ENCODE data around the gene EGFL7.

EGFL7 gene

GRCh38 chr9:136686794-136687711, 24.3 kb downstream of the EGFL7 start, which contains the start of gene AGPAT2:
Gene AGPAT2, minus strand, starts transcription at chr9:136687457. Its CDS starts 100 bp downstream, at chr9:136687357.
- DNase-seq (ENCODE audit: low spot score): no peak

- DNase-seq (ENCODE audit: low spot score): no peak
These were observed 25.1 kb downstream of the EGFL7 start for GRCh38 chr9:136687721-136688223.

- DNase-seq (ENCODE audit: low spot score): no peak
These were observed 25.8 kb downstream of the EGFL7 start for GRCh38 chr9:136688274-136689107.

- DNase-seq (ENCODE audit: low spot score): no peak
These were observed 26.4 kb downstream of the EGFL7 start for GRCh38 chr9:136689108-136689460.

GRCh38 chr9:136690104-136690805, 27.5 kb downstream of the EGFL7 start:
- DNase-seq (ENCODE audit: low spot score): no peak

GRCh38 chr9:136690806-136691261, 28.1 kb downstream of the EGFL7 start:
- no peak for DNase-seq (ENCODE audit: low spot score)

- no peak for DNase-seq (ENCODE audit: low spot score)
These were observed 28.8 kb downstream of the EGFL7 start for GRCh38 chr9:136691316-136692184.

- no peak for DNase-seq (ENCODE audit: low spot score)
These were observed 29.7 kb downstream of the EGFL7 start for GRCh38 chr9:136692185-136693134.

GRCh38 chr9:136693135-136693489, 30.4 kb downstream of the EGFL7 start:
- no peak for DNase-seq (ENCODE audit: low spot score)

GRCh38 chr9:136693490-136694162, 30.9 kb downstream of the EGFL7 start:
- peak; percentile 13 for DNase-seq (ENCODE audit: low spot score)

GRCh38 chr9:136694163-136694871, 31.6 kb downstream of the EGFL7 start:
- DNase-seq (ENCODE audit: low spot score): peak; percentile 23

GRCh38 chr9:136694872-136695247, 32.1 kb downstream of the EGFL7 start:
- DNase-seq (ENCODE audit: low spot score): no peak

- DNase-seq (ENCODE audit: low spot score): no peak
These were observed 32.7 kb downstream of the EGFL7 start for GRCh38 chr9:136695435-136695895.

GRCh38 chr9:136695955-136696354, 33.2 kb downstream of the EGFL7 start:
- no peak for DNase-seq (ENCODE audit: low spot score)

GRCh38 chr9:136696502-136696901, 33.8 kb downstream of the EGFL7 start:
- no peak for DNase-seq (ENCODE audit: low spot score)

GRCh38 chr9:136697146-136697820, 34.6 kb downstream of the EGFL7 start:
- no peak for DNase-seq (ENCODE audit: low spot score)

- no peak for DNase-seq (ENCODE audit: low spot score)
These were observed 35.3 kb downstream of the EGFL7 start for GRCh38 chr9:136697821-136698526.

All from hematopoietic multipotent progenitor cell treated with erythropoietin and hydrocortisone succinate and interleukin-3 and kit ligand, for 17 days (in vitro differentiated cells).